Gastroesophageal sphincter (tissue), 3 donors: ENCODE measurements around the gene CCNI2.

Source experiments
- EP300 ChIP-seq: sonication (generic); formaldehyde crosslinking; IDR thresholded peaks from one replicate; pipeline ENCODE4 v1.6.1; 2017; ENCODE audit warnings: antibody characterized with exemption, mild to moderate bottlenecking
- POLR2A ChIP-seq, 2 donors: fragments of 450-650 bp; IDR thresholded peaks; one replicate each; pipeline ENCODE4 v1.6.1; 2017; ENCODE audit warnings: antibody characterized with exemption in 2 of 2, mild to moderate bottlenecking in 2 of 2, moderate library complexity in 1 of 2
- POLR2AphosphoS5 ChIP-seq: sonication (generic); formaldehyde crosslinking; IDR thresholded peaks from one replicate; pipeline ENCODE4 v1.6.1; 2017; ENCODE audit warnings: antibody characterized with exemption
- TF ChIP-seq, protein P1 (sequence below), 4 experiments: fragments of 200-600 bp in 2 of 4; fragments of 450-650 bp in 2 of 4; sonication (generic) in 1 of 4; IDR thresholded peaks; one replicate each; pipeline ENCODE4 v1.5.1; 2017 to 2019; ENCODE audit warnings: antibody characterized with exemption in 4 of 4, mild to moderate bottlenecking in 2 of 4, moderate library complexity in 2 of 4

DNA sequence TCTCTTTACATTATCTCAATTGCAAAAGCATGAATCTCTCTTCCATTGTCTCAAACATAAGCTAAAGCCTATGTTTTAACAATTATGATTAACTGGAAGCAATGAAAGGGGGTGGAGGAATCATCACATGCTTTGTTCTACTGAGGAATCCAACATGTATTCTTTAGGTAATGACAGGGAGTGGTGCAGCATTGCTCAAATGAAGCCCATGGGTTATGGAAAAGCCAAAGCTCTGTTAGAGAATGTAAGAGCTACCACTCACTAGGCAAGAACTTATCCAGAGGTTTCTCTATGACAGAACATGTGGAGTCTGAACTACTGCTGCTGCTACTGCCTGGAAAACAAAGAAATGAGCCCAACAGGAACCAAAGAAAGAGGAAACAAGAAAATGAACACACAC, 38.6 kb upstream of the CCNI2 start:
- TF ChIP-seq, protein P1, sequence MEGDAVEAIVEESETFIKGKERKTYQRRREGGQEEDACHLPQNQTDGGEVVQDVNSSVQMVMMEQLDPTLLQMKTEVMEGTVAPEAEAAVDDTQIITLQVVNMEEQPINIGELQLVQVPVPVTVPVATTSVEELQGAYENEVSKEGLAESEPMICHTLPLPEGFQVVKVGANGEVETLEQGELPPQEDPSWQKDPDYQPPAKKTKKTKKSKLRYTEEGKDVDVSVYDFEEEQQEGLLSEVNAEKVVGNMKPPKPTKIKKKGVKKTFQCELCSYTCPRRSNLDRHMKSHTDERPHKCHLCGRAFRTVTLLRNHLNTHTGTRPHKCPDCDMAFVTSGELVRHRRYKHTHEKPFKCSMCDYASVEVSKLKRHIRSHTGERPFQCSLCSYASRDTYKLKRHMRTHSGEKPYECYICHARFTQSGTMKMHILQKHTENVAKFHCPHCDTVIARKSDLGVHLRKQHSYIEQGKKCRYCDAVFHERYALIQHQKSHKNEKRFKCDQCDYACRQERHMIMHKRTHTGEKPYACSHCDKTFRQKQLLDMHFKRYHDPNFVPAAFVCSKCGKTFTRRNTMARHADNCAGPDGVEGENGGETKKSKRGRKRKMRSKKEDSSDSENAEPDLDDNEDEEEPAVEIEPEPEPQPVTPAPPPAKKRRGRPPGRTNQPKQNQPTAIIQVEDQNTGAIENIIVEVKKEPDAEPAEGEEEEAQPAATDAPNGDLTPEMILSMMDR (IDR thresholded peaks at IDR 0.05), result no peak
- TF ChIP-seq POLR2A (IDR thresholded peaks at IDR 0.05) (no peak), POLR2AphosphoS5 (no peak), EP300 (no peak)
